Adrenal gland (tissue), 12 donors: ENCODE measurements around the gene TMEM101. TPM values are rescaled to one million over a fixed set of nuclear protein-coding genes. Genes with fewer than 3 reads are reported as not detected.

Experiments used
- DNase-seq, 7 donors: peaks; one replicate each; pipeline ENCODE4 v3.0.0-alpha.2; 2019 to 2020
- H3K27ac ChIP-seq, 5 donors: fragments of 200-600 bp; sonication (generic) in 4 of 5; 1 replicate in 3 of 5; 2 replicates in 2 of 5; pipeline versions ENCODE4 v1.5.1 to v1.8.0; 2016 to 2020; ENCODE audit warnings: mild to moderate bottlenecking in 1 of 5
- H3K27me3 ChIP-seq: fragments of 200-600 bp; 2 replicates; pipeline ENCODE4 v1.8.0; 2021
- H3K36me3 ChIP-seq, 2 donors: fragments of 200-600 bp; replicated peaks in 1 of 2; 1 replicate in 1 of 2; 2 replicates in 1 of 2; pipeline versions ENCODE4 v1.5.1 to v1.8.0; 2018 to 2022
- H3K4me1 ChIP-seq, 2 donors: fragments of 200-600 bp; replicated peaks in 1 of 2; 1 replicate in 1 of 2; 2 replicates in 1 of 2; pipeline versions ENCODE4 v1.5.1 to v1.8.0; 2018 to 2021
- H3K4me3 ChIP-seq, 4 donors: fragments of 200-600 bp; sonication (generic) in 3 of 4; one replicate each; pipeline ENCODE4 v1.5.1; 2016 to 2018
- H3K9me3 ChIP-seq, 3 donors: fragments of 200-600 bp; sonication (generic) in 1 of 3; replicated peaks in 1 of 3; 1 replicate in 2 of 3; 2 replicates in 1 of 3; pipeline versions ENCODE4 v1.5.1 to v1.8.0; 2016 to 2021
- POLR2A ChIP-seq, 2 donors: fragments of 450-650 bp; IDR thresholded peaks; one replicate each; pipeline ENCODE4 v1.6.1; 2017; ENCODE audit warnings: antibody characterized with exemption in 2 of 2, mild to moderate bottlenecking in 2 of 2, moderate library complexity in 1 of 2
- WGBS, 4 donors: extraction: QIAGEN DNeasy Blood & Tissue Kit in 2 of 4; methylation state at CpG; one replicate each; pipeline versions ENCODE4 v1.1.5 to v1.1.7; 2013 to 2017; 5-methylcytosine and 5-hydroxymethylcytosine counted together
- intact Hi-C, 2 donors: fragments of 100-400 bp; cut with DNase I; formaldehyde crosslinking; loops; one replicate each; pipeline versions ENCODE4 v1.14.1 to v1.15.0; 2022 to 2023
- polyA plus RNA-seq, 3 donors: library from polyadenylated mRNA; stranded (reverse); fragments of 200-250 nt in 2 of 3; fragments of 350-450 nt in 1 of 3; fragmentation: Illumina TruSeq in 1 of 3; extraction: RNeasy Lipid Tissue Mini Kit (QIAGEN cat#74804) in 1 of 3; gene quantifications; one replicate each; pipeline ENCODE4 v1.2.3, GENCODE V29; 2013 to 2014
- total RNA-seq, 9 donors: library from RNA; depleted of rRNA in 4 of 9; stranded (reverse); fragments of >200 nt in 4 of 9; fragments of 120-200 nt in 1 of 9; fragmentation: NEBNext Ultra II Directional in 1 of 9; extraction: Animal tissue kit (Norgen Biotek cat#: 25700) in 1 of 9; gene quantifications; one replicate each; pipeline versions ENCODE4 v1.1.0 to v1.2.4, GENCODE V29; 2013 to 2023
- TF ChIP-seq, protein P1 (sequence below), 6 experiments: fragments of 450-650 bp in 4 of 6; fragments of 200-600 bp in 2 of 6; sonication (generic) in 1 of 6; IDR thresholded peaks; 1 replicate in 5 of 6; 2 replicates in 1 of 6; pipeline versions ENCODE4 v1.5.1 to v1.8.0; 2016 to 2021; ENCODE audit warnings: antibody characterized with exemption in 6 of 6, mild to moderate bottlenecking in 2 of 6, moderate library complexity in 1 of 6
- donor health status: healthy with polysubstance abuse.
- donor health status: Bipolar disorder and iron deficiency.
- donor health status: DM: yes; HTN: yes; CAD: no.
- donor health status: DM: no; HTN: no; CAD: no.
- donor health status: DM: no; HTN: no; CAD: no.
- donor health status: DM: yes; HTN: yes; CAD: no.

The TMEM101 gene
- total and polyA plus RNA-seq, 12 donors: 12.4 to 52.5 (median 31.6) TPM

DNA sequence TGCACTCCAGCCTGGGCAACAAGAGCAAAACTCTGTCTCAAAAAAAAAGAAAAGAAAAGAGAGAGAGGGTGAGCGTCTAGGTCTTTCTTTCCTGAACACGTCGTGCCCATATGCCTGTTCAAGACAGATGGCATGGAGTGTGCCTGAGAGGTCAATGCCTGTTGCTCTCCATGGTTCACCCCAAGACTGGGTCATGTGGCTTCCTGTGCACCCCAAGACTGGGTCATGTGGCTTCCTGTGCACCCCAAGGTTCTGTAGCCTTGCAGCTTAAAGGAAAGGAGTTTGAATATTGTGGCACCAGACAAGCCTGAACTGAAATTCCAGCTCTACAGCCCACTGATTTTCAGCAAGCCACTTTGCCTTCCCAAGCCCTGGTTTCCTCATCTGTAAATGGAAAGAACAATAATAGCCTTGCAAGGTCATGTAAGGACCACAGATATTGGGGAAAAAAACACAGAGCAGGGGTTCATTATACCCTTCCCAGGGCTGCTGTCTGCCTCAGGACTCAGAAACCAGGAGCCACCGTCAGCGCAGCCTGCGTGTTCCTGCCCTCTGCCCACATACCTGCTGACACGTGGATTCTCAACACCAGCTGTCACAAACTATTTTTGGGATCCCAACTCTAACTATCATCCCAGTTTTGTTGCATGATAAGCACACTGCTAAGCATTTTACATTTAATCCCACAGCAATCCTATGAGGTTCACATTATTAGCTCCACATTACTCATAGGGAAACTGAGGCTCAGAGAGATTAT is 28.4 kb downstream of the TMEM101 start:
- 86 to 93% (median 89%) methylated on average over 7 of the region's 7 CpGs for whole genome bisulfite sequencing, 4 donors
- no peak for TF ChIP-seq POLR2A (IDR thresholded peaks at IDR 0.05)
- TF ChIP-seq, protein P1, sequence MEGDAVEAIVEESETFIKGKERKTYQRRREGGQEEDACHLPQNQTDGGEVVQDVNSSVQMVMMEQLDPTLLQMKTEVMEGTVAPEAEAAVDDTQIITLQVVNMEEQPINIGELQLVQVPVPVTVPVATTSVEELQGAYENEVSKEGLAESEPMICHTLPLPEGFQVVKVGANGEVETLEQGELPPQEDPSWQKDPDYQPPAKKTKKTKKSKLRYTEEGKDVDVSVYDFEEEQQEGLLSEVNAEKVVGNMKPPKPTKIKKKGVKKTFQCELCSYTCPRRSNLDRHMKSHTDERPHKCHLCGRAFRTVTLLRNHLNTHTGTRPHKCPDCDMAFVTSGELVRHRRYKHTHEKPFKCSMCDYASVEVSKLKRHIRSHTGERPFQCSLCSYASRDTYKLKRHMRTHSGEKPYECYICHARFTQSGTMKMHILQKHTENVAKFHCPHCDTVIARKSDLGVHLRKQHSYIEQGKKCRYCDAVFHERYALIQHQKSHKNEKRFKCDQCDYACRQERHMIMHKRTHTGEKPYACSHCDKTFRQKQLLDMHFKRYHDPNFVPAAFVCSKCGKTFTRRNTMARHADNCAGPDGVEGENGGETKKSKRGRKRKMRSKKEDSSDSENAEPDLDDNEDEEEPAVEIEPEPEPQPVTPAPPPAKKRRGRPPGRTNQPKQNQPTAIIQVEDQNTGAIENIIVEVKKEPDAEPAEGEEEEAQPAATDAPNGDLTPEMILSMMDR (IDR thresholded peaks at IDR 0.05): no peak

DNA sequence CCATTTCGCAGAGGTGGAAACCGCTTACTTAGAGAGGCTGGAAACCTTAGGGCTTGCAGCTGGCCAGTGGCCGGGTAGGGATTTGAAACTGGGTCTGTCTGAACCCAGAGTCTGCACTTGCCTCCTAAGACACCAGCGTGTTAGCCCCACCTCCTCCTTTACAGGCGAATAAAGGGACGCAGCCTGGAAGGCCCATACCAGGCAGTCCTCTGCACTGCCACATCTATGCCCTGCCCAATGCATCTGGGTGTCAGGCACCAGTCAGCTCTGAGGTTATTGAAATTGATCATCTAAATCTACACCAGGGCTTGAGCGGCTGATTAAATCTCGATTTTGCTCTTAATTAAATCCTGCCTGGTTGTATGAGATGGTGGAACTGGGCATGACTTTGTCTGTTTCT is 30.2 kb downstream of the TMEM101 start:
- no peak overlapping the region for H3K4me3 ChIP-seq

More for the DNA sequence above, 28.4 kb downstream of the TMEM101 start:
- no peak overlapping the region for H3K4me3 ChIP-seq
- DNase-seq: no peak
- intact Hi-C loops: no loop called here
- H3K36me3 ChIP-seq: no peaks in the 10 kb centered on the region
- no peaks in the 10 kb centered on the region for H3K9me3 ChIP-seq
- no peak overlapping the region for H3K27ac ChIP-seq
- H3K27me3 ChIP-seq: peaks cover 14% of the 10 kb centered on the region
- H3K4me1 ChIP-seq: peaks cover 0 to 8% of the 10 kb centered on the region in 2 donors

GRCh38 chr17:43983515-43984411 is 31.0 kb downstream of the TMEM101 start:
- Histone ChIP-seq H3K4me3 (peak overlapping the region in 2 of 4 donors; percentile 29 to 64), H3K4me1 (peaks cover 0 to 8% of the 10 kb centered on the region in 2 donors), H3K9me3 (no peaks in the 10 kb centered on the region), H3K27ac (no peak overlapping the region), H3K27me3 (peaks cover 14% of the 10 kb centered on the region), H3K36me3 (no peaks in the 10 kb centered on the region)
- TF ChIP-seq, protein P1 (IDR thresholded peaks at IDR 0.05): no peak
- no peak for TF ChIP-seq POLR2A (IDR thresholded peaks at IDR 0.05)
- intact Hi-C loops: no loop called here
- WGBS, 4 donors: 1 to 13% (median 3%) methylated on average over 7 to 78 of the region's 78 CpGs
- DNase-seq: peak in 2 of 7 donors; percentile 9 to 22

More for the DNA sequence above, 30.2 kb downstream of the TMEM101 start:
- DNase-seq: no peak
- Histone ChIP-seq H3K27ac (no peak overlapping the region), H3K4me1 (peaks cover 0 to 8% of the 10 kb centered on the region in 2 donors), H3K36me3 (no peaks in the 10 kb centered on the region), H3K9me3 (no peaks in the 10 kb centered on the region), H3K27me3 (peaks cover 14% of the 10 kb centered on the region)
- TF ChIP-seq, protein P1 (IDR thresholded peaks at IDR 0.05): no peak
- no peak for TF ChIP-seq POLR2A (IDR thresholded peaks at IDR 0.05)
- intact Hi-C loops: no loop called here
- WGBS, 4 donors: 89 to 92% (median 90%) methylated on average over 8 of the region's 8 CpGs

- DNase-seq: no peak
- H3K4me3 ChIP-seq: peak overlapping the region in 1 of 4 donors; percentile 64
- intact Hi-C loops: no loop called here
- peaks cover 14% of the 10 kb centered on the region for H3K27me3 ChIP-seq
- TF ChIP-seq, protein P1 (IDR thresholded peaks at IDR 0.05): no peak
- no peak for TF ChIP-seq POLR2A (IDR thresholded peaks at IDR 0.05)
- H3K9me3 ChIP-seq: no peaks in the 10 kb centered on the region
- no peak overlapping the region for H3K27ac ChIP-seq
- WGBS, 4 donors: 20 to 24% (median 23%) methylated on average over 5 of the region's 5 CpGs
- H3K4me1 ChIP-seq: peaks cover 0 to 8% of the 10 kb centered on the region in 2 donors
- no peaks in the 10 kb centered on the region for H3K36me3 ChIP-seq
Measured at GRCh38 chr17:43983196-43983514, 31.6 kb downstream of the TMEM101 start.
